Measurements from ENCODE around the gene ARHGEF39.
"Not testable (repeated sequence)": the region's sequence is repeated elsewhere in the genome, so short reads cannot be mapped to it uniquely, and the experiment has no call there.

Gene ARHGEF39

DNA sequence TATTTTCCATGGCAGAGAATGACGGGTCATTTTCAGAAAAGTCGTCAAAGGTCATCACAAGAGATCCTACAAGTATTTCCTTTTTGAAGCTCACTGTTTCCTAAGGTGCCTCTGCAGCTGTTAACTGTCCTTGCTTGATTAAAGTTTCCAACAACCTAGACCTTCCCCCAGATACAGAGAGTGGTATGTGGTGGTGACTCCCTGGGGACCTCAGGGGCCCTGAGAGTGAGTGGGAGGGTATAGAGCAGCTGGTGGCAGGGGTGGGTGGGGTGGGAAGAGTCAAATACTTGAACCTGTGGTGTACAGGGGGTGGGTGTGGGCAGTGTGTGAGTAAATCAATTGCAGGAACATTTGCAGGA lies 45.2 kb downstream of the ARHGEF39 start:
- no peak for DNase-seq (ENCODE audit: low read depth, low spot score)

DNA sequence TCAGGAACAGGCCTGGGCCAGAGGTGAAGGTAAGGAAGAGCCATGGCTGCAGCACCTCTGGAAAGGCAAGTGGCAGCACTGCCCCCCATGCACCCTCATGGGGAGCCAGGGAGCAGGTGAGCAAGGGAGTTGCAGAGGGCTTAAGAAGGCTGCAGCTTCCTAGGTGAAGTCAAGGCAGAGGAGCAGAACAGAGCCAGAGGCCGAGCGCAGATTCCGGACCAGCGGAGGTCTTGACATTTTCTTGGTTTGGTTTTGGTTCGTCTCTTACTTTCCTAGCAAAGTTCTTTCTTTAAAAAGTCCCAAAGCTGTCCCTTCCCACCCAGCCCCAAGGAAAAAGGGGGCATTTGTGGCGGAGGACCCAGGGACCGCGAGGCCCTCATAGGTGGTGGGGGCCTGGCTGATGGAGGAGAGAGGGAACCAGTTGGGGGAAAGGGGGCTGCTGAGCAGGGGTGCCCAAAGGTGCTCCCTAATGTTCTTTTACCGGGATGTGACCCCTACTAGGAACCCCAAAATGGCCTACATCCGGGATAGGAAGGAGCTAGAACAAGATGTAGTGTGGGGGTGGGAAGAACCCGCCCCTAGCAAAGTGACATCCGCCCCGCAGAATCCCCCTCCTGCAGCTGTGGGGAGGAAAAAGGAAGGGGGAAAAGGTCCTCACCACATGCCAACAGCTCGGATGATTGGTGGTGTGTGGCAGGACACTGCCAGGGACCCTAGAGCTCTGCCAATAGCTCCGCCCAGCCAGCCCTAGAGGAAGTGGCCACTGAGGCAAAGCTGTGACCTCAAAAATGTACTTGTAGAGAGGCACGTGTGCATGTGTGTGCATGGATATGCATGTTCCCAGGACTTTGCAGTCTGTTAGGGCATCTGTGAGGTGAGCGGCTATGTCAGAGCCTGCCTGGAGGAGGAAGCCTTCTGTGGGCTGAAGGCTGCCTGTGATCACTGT lies 45.9 kb downstream of the ARHGEF39 start:
- no peak for DNase-seq (ENCODE audit: low read depth, low spot score)

DNA sequence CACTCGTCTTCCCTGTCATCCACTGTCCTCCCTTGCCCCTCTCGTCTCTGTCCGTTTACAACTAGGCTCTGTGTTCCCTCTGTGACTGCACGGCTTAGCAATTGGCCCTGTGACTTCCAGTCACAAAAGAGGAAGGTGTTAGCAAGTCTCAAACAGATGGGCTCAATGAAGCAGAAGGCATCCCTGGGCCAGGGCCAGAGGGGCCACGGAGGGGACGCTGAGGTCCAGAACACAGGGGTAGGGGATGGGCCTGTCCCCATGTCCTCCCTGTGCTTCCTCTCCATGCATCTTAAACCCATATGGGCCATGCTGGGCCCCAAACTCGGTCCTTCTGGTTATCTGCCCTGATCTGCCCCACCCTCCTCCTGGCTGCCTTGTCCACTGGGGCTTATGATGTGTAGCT lies 46.7 kb downstream of the ARHGEF39 start, which contains the start of gene CD72:
CD72 (minus strand) TSS at position 89 of the 403 bp plus-strand sequence. CDS start 110 bp downstream, outside the sequence.
- no peak for DNase-seq (ENCODE audit: low read depth, low spot score)

- no peak for DNase-seq (ENCODE audit: low read depth, low spot score)
Measured at GRCh38 chr9:35617548-35617947, 47.4 kb downstream of the ARHGEF39 start.

DNA sequence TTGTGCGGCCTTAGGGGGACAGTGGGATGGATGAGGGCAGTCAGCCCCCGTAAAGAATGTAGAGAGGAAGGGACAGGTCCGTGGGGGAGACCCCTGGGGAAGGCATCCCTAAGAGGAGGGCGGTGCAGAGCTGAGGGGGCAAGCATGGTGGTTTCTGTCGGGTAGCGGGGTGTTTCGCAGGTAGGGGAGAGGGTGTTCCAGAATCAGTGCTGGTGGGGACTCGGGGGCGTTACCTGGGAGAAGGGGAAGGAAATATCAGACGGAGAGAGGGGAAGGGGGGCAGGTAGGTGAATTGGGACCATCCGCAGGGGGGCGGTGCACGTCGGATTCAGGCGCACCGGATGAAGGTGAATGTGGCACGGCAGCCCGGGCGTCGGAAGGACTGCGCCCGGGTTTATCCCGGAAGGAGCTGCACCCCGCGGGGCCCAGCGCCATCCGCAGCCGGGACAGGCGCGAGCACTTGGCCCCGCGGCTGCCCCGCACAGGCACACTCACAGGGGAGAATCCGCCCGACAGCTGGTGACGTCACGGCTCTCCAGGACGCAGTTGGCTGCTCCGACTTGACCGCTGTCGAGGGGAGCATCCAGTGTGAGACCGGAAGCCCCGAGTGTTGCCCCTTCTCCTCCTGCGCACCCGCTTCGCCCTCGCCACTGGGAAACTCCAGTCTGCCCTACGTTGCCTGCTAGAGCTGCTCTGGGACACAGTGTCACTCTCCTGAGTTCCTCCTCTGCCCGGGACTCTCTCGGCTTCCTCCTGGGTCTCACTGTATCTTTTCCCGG lies 48.1 kb downstream of the ARHGEF39 start:
- no peak for DNase-seq (ENCODE audit: low read depth, low spot score)

- no peak for DNase-seq (ENCODE audit: low read depth, low spot score)
Measured at GRCh38 chr9:35615981-35616680, 48.9 kb downstream of the ARHGEF39 start.

- no peak for DNase-seq (ENCODE audit: low read depth, low spot score)
Measured at GRCh38 chr9:35612843-35613242, 52.2 kb downstream of the ARHGEF39 start.

- DNase-seq (ENCODE audit: low read depth, low spot score): not testable (repeated sequence)
Measured at GRCh38 chr9:35612066-35612465, 52.9 kb downstream of the ARHGEF39 start.

GRCh38 chr9:35611230-35611797 lies 53.7 kb downstream of the ARHGEF39 start:
- no peak for DNase-seq (ENCODE audit: low read depth, low spot score)

DNA sequence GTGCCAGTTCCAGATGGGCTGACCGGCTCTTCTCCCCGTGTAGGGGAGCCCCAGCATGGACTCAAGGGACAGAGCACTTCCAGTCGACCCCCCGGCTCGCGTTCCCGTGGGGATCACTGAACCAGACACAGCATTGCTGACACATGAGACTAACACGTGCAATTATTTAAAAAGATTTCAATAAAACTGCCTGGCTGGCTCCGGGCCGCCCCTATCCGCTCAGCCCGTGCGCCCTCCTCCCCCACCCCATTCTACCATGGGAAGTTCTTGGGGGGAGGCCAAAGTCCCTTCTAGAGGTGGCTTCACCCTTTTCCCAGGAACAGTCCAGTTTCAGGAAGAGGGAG lies 55.2 kb downstream of the ARHGEF39 start:
- no peak for DNase-seq (ENCODE audit: low read depth, low spot score)
